GM12892 (cell line): ENCODE measurements around the gene FER.

Source experiments
- POLR2A ChIP-seq: IDR thresholded peaks from 2 replicates; pipeline ENCODE4 v1.6.1; 2011; ENCODE audit warnings: low read depth, low read length, control low read depth
- POLR2AphosphoS5 ChIP-seq: IDR thresholded peaks from 2 replicates; pipeline ENCODE4 v1.6.1; 2011; ENCODE audit warnings: low read depth, low read length, control low read depth
- TAF1 ChIP-seq: IDR thresholded peaks from 2 replicates; pipeline ENCODE4 v1.6.1; 2011; ENCODE audit warnings: low read depth, mild to moderate bottlenecking, control low read depth, low read length, borderline replicate concordance

DNA sequence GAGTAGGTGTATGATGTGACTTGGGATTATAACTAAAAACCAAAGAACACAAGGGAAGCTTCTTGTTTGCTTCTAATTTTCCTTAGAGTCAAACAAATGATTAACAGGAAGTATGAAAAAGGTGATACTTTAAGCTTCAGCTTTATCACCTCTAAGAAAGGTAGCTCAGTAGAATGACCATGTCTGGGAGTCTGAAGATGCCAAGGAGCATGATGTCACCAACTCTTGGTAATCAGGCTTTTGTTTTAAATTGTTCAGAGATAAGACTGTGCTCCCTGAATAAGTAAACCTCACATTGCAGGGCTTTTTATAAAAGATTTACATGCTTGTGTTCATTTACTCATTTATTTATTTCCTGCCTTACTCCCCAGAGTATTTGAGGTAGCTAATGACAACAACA is 169.9 kb downstream of the FER start:
- TF ChIP-seq POLR2AphosphoS5 (no peak), POLR2A (no peak), TAF1 (no peak)
